Measurements from ENCODE around the gene CDC7. TPM values are rescaled to one million over a fixed set of nuclear protein-coding genes. Genes with fewer than 3 reads are reported as not detected.

Gene CDC7
- polyA plus RNA-seq, 1 donor: 9.9 TPM

GRCh38 chr1:91556556-91556955, 55.9 kb downstream of the CDC7 start:
- no CpG with 5 or more reads among the region's 2 CpGs for WGBS (ENCODE audit: insufficient coverage, low lambda C conversion rate)
- Histone ChIP-seq H3K36me3 (ENCODE audit: control insufficient read depth, insufficient read depth, low read length) (no peaks in the 10 kb centered on the region), H3K4me1 (ENCODE audit: control insufficient read depth, insufficient read depth, low read length) (no peaks in the 10 kb centered on the region), H3K4me3 (ENCODE audit: low read length) (no peak overlapping the region), H3K9me3 (ENCODE audit: control insufficient read depth, low read depth, low read length) (no peaks in the 10 kb centered on the region), H3K27me3 (ENCODE audit: control insufficient read depth, insufficient read depth, low read length) (no peaks in the 10 kb centered on the region), H3K27ac (ENCODE audit: low read length) (no peak overlapping the region)
- DNase-seq: no peak

GRCh38 chr1:91557039-91557690, 56.5 kb downstream of the CDC7 start:
- Histone ChIP-seq H3K4me3 (ENCODE audit: low read length) (no peak overlapping the region), H3K9me3 (ENCODE audit: control insufficient read depth, low read depth, low read length) (no peaks in the 10 kb centered on the region), H3K27me3 (ENCODE audit: control insufficient read depth, insufficient read depth, low read length) (no peaks in the 10 kb centered on the region), H3K4me1 (ENCODE audit: control insufficient read depth, insufficient read depth, low read length) (no peaks in the 10 kb centered on the region), H3K27ac (ENCODE audit: low read length) (no peak overlapping the region), H3K36me3 (ENCODE audit: control insufficient read depth, insufficient read depth, low read length) (no peaks in the 10 kb centered on the region)
- DNase-seq: no peak
- no CpG with 5 or more reads among the region's 5 CpGs for WGBS (ENCODE audit: insufficient coverage, low lambda C conversion rate)

GRCh38 chr1:91557826-91558225, 57.2 kb downstream of the CDC7 start:
- Histone ChIP-seq H3K4me3 (ENCODE audit: low read length) (no peak overlapping the region), H3K36me3 (ENCODE audit: control insufficient read depth, insufficient read depth, low read length) (no peaks in the 10 kb centered on the region), H3K27me3 (ENCODE audit: control insufficient read depth, insufficient read depth, low read length) (no peaks in the 10 kb centered on the region), H3K4me1 (ENCODE audit: control insufficient read depth, insufficient read depth, low read length) (no peaks in the 10 kb centered on the region), H3K27ac (ENCODE audit: low read length) (no peak overlapping the region), H3K9me3 (ENCODE audit: control insufficient read depth, low read depth, low read length) (no peaks in the 10 kb centered on the region)
- DNase-seq: no peak
- WGBS (ENCODE audit: insufficient coverage, low lambda C conversion rate): 33% methylated on average over 1 of the region's 1 CpG

GRCh38 chr1:91559046-91559750, 58.5 kb downstream of the CDC7 start:
- Histone ChIP-seq H3K36me3 (ENCODE audit: control insufficient read depth, insufficient read depth, low read length) (no peaks in the 10 kb centered on the region), H3K27ac (ENCODE audit: low read length) (no peak overlapping the region), H3K27me3 (ENCODE audit: control insufficient read depth, insufficient read depth, low read length) (no peaks in the 10 kb centered on the region), H3K4me1 (ENCODE audit: control insufficient read depth, insufficient read depth, low read length) (no peaks in the 10 kb centered on the region), H3K4me3 (ENCODE audit: low read length) (no peak overlapping the region), H3K9me3 (ENCODE audit: control insufficient read depth, low read depth, low read length) (no peaks in the 10 kb centered on the region)
- 100% methylated on average over 2 of the region's 8 CpGs for WGBS (ENCODE audit: insufficient coverage, low lambda C conversion rate)
- DNase-seq: no peak

GRCh38 chr1:91559838-91560565, 59.4 kb downstream of the CDC7 start:
- H3K36me3 ChIP-seq (ENCODE audit: control insufficient read depth, insufficient read depth, low read length): no peaks in the 10 kb centered on the region
- no peak overlapping the region for H3K27ac ChIP-seq (ENCODE audit: low read length)
- H3K9me3 ChIP-seq (ENCODE audit: control insufficient read depth, low read depth, low read length): no peaks in the 10 kb centered on the region
- H3K4me3 ChIP-seq (ENCODE audit: low read length): no peak overlapping the region
- no peaks in the 10 kb centered on the region for H3K27me3 ChIP-seq (ENCODE audit: control insufficient read depth, insufficient read depth, low read length)
- no peaks in the 10 kb centered on the region for H3K4me1 ChIP-seq (ENCODE audit: control insufficient read depth, insufficient read depth, low read length)
- no CpG with 5 or more reads among the region's 4 CpGs for WGBS (ENCODE audit: insufficient coverage, low lambda C conversion rate)
- DNase-seq: no peak

- no peak overlapping the region for H3K4me3 ChIP-seq (ENCODE audit: low read length)
- no peaks in the 10 kb centered on the region for H3K9me3 ChIP-seq (ENCODE audit: control insufficient read depth, low read depth, low read length)
- no peak for DNase-seq
- no peaks in the 10 kb centered on the region for H3K36me3 ChIP-seq (ENCODE audit: control insufficient read depth, insufficient read depth, low read length)
- H3K27ac ChIP-seq (ENCODE audit: low read length): no peak overlapping the region
- H3K4me1 ChIP-seq (ENCODE audit: control insufficient read depth, insufficient read depth, low read length): no peaks in the 10 kb centered on the region
- no CpG with 5 or more reads among the region's 6 CpGs for WGBS (ENCODE audit: insufficient coverage, low lambda C conversion rate)
- H3K27me3 ChIP-seq (ENCODE audit: control insufficient read depth, insufficient read depth, low read length): no peaks in the 10 kb centered on the region
Observed at GRCh38 chr1:91564888-91565701, 64.4 kb downstream of the CDC7 start.

GRCh38 chr1:91567583-91567982, 66.9 kb downstream of the CDC7 start:
- Histone ChIP-seq H3K27me3 (ENCODE audit: control insufficient read depth, insufficient read depth, low read length) (no peaks in the 10 kb centered on the region), H3K36me3 (ENCODE audit: control insufficient read depth, insufficient read depth, low read length) (no peaks in the 10 kb centered on the region), H3K9me3 (ENCODE audit: control insufficient read depth, low read depth, low read length) (no peaks in the 10 kb centered on the region), H3K4me3 (ENCODE audit: low read length) (no peak overlapping the region), H3K4me1 (ENCODE audit: control insufficient read depth, insufficient read depth, low read length) (no peaks in the 10 kb centered on the region), H3K27ac (ENCODE audit: low read length) (no peak overlapping the region)
- WGBS (ENCODE audit: insufficient coverage, low lambda C conversion rate): 83% methylated on average over 1 of the region's 4 CpGs
- no peak for DNase-seq

GRCh38 chr1:91568261-91568660, 67.6 kb downstream of the CDC7 start:
- Histone ChIP-seq H3K27ac (ENCODE audit: low read length) (no peak overlapping the region), H3K4me1 (ENCODE audit: control insufficient read depth, insufficient read depth, low read length) (no peaks in the 10 kb centered on the region), H3K27me3 (ENCODE audit: control insufficient read depth, insufficient read depth, low read length) (no peaks in the 10 kb centered on the region), H3K9me3 (ENCODE audit: control insufficient read depth, low read depth, low read length) (no peaks in the 10 kb centered on the region), H3K4me3 (ENCODE audit: low read length) (no peak overlapping the region), H3K36me3 (ENCODE audit: control insufficient read depth, insufficient read depth, low read length) (no peaks in the 10 kb centered on the region)
- DNase-seq: no peak
- 93% methylated on average over 2 of the region's 7 CpGs for WGBS (ENCODE audit: insufficient coverage, low lambda C conversion rate)

GRCh38 chr1:91569411-91570119, 68.9 kb downstream of the CDC7 start:
- Histone ChIP-seq H3K36me3 (ENCODE audit: control insufficient read depth, insufficient read depth, low read length) (no peaks in the 10 kb centered on the region), H3K4me3 (ENCODE audit: low read length) (no peak overlapping the region), H3K27me3 (ENCODE audit: control insufficient read depth, insufficient read depth, low read length) (no peaks in the 10 kb centered on the region), H3K9me3 (ENCODE audit: control insufficient read depth, low read depth, low read length) (no peaks in the 10 kb centered on the region), H3K27ac (ENCODE audit: low read length) (no peak overlapping the region), H3K4me1 (ENCODE audit: control insufficient read depth, insufficient read depth, low read length) (no peaks in the 10 kb centered on the region)
- 69% methylated on average over 3 of the region's 7 CpGs for WGBS (ENCODE audit: insufficient coverage, low lambda C conversion rate)
- no peak for DNase-seq

- no peak overlapping the region for H3K4me3 ChIP-seq (ENCODE audit: low read length)
- 86% methylated on average over 1 of the region's 2 CpGs for WGBS (ENCODE audit: insufficient coverage, low lambda C conversion rate)
- no peaks in the 10 kb centered on the region for H3K4me1 ChIP-seq (ENCODE audit: control insufficient read depth, insufficient read depth, low read length)
- H3K27me3 ChIP-seq (ENCODE audit: control insufficient read depth, insufficient read depth, low read length): no peaks in the 10 kb centered on the region
- DNase-seq: no peak
- H3K27ac ChIP-seq (ENCODE audit: low read length): no peak overlapping the region
- H3K36me3 ChIP-seq (ENCODE audit: control insufficient read depth, insufficient read depth, low read length): no peaks in the 10 kb centered on the region
- no peaks in the 10 kb centered on the region for H3K9me3 ChIP-seq (ENCODE audit: control insufficient read depth, low read depth, low read length)
Observed at GRCh38 chr1:91570120-91570448, 69.4 kb downstream of the CDC7 start.
